Liver (tissue), 9 donors: Measurements from ENCODE around the gene DIP2C. TPM values are rescaled to one million over a fixed set of nuclear protein-coding genes. Genes with fewer than 3 reads are reported as not detected.

ENCODE experiments used
- DNase-seq: peaks from one replicate; pipeline ENCODE4 v3.0.0-alpha.2; 2017; ENCODE audit warnings: low spot score
- H3K27ac ChIP-seq, 2 donors: one replicate each; pipeline ENCODE4 v1.7.0; 2013; ENCODE audit warnings: inconsistent platforms in 2 of 2, low read length in 2 of 2, control low read depth in 1 of 2, low read depth in 1 of 2, mild to moderate bottlenecking in 1 of 2
- H3K27me3 ChIP-seq, 4 donors: one replicate each; pipeline versions ENCODE4 v1.6.1 to v1.7.0; 2013; ENCODE audit warnings: low read length in 3 of 4, inconsistent platforms in 1 of 4, mild to moderate bottlenecking in 1 of 4, moderate library complexity in 1 of 4; ENCODE audit not compliant: control insufficient read depth in 4 of 4, insufficient read depth in 4 of 4
- H3K36me3 ChIP-seq, 4 donors: one replicate each; pipeline versions ENCODE4 v1.6.1 to v1.7.0; 2013; ENCODE audit warnings: low read length in 3 of 4, mild to moderate bottlenecking in 3 of 4, low read depth in 1 of 4, moderate library complexity in 1 of 4; ENCODE audit not compliant: control insufficient read depth in 4 of 4, insufficient read depth in 3 of 4
- H3K4me1 ChIP-seq, 4 donors: one replicate each; pipeline versions ENCODE4 v1.6.1 to v1.7.0; 2013; ENCODE audit warnings: low read length in 3 of 4, mild to moderate bottlenecking in 3 of 4, moderate library complexity in 1 of 4; ENCODE audit not compliant: control insufficient read depth in 4 of 4, insufficient read depth in 4 of 4
- H3K4me3 ChIP-seq, 3 donors: one replicate each; pipeline versions ENCODE4 v1.6.1 to v1.7.0; 2013; ENCODE audit warnings: low read length in 3 of 3, control low read depth in 1 of 3, low read depth in 1 of 3, mild to moderate bottlenecking in 1 of 3
- H3K9ac ChIP-seq, 2 donors: one replicate each; pipeline ENCODE4 v1.7.0; 2013; ENCODE audit warnings: low read length in 2 of 2, mild to moderate bottlenecking in 2 of 2, moderate library complexity in 2 of 2, control low read depth in 1 of 2, low read depth in 1 of 2
- H3K9me3 ChIP-seq, 4 donors: one replicate each; pipeline versions ENCODE4 v1.6.1 to v1.7.0; 2013; ENCODE audit warnings: low read length in 3 of 4; ENCODE audit not compliant: control insufficient read depth in 4 of 4
- ATF3 ChIP-seq: IDR thresholded peaks from 2 replicates; pipeline ENCODE4 v1.6.1; 2016; ENCODE audit warnings: antibody characterized with exemption
- EGR1 ChIP-seq, 2 donors: IDR thresholded peaks; 2 replicates each; pipeline ENCODE4 v1.6.1; 2016 to 2018; ENCODE audit warnings: antibody characterized with exemption in 2 of 2, low read depth in 2 of 2
- FOXA1 ChIP-seq: IDR thresholded peaks from 2 replicates; pipeline ENCODE4 v1.6.1; 2016; ENCODE audit warnings: antibody characterized with exemption
- FOXA2 ChIP-seq: IDR thresholded peaks from 2 replicates; pipeline ENCODE4 v1.6.1; 2016; ENCODE audit warnings: antibody characterized with exemption
- GABPA ChIP-seq, 2 donors: IDR thresholded peaks in 1 of 2; conservative IDR thresholded peaks in 1 of 2; 2 replicates each; pipeline ENCODE4 v1.6.1; 2016; ENCODE audit warnings: antibody characterized with exemption in 2 of 2, mild to moderate bottlenecking in 1 of 2, moderate library complexity in 1 of 2
- HNF4A ChIP-seq, 2 donors: conservative IDR thresholded peaks; 2 replicates each; pipeline ENCODE4 v1.6.1; 2016; ENCODE audit warnings: antibody characterized with exemption in 2 of 2, mild to moderate bottlenecking in 2 of 2
- HNF4G ChIP-seq: IDR thresholded peaks from 2 replicates; pipeline ENCODE4 v1.6.1; 2016; ENCODE audit warnings: antibody characterized with exemption
- JUND ChIP-seq, 2 donors: IDR thresholded peaks; 2 replicates each; pipeline ENCODE4 v1.6.1; 2016; ENCODE audit warnings: antibody characterized with exemption in 2 of 2
- NR2F2 ChIP-seq: IDR thresholded peaks from 2 replicates; pipeline ENCODE4 v1.6.1; 2016; ENCODE audit warnings: antibody characterized with exemption
- RAD21 ChIP-seq, 2 donors: IDR thresholded peaks; 2 replicates each; pipeline ENCODE4 v1.6.1; 2016; ENCODE audit warnings: antibody characterized with exemption in 2 of 2, mild to moderate bottlenecking in 2 of 2
- RXRA ChIP-seq, 2 donors: IDR thresholded peaks; 2 replicates each; pipeline ENCODE4 v1.6.1; 2017 to 2018; ENCODE audit warnings: antibody characterized with exemption in 2 of 2, mild to moderate bottlenecking in 1 of 2
- SP1 ChIP-seq: IDR thresholded peaks from 2 replicates; pipeline ENCODE4 v1.6.1; 2018; ENCODE audit warnings: antibody characterized with exemption, mild to moderate bottlenecking
- TAF1 ChIP-seq: conservative IDR thresholded peaks from 2 replicates; pipeline ENCODE4 v1.6.1; 2016; ENCODE audit warnings: antibody characterized with exemption, mild to moderate bottlenecking
- YY1 ChIP-seq: IDR thresholded peaks from 2 replicates; pipeline ENCODE4 v1.6.1; 2016; ENCODE audit warnings: antibody characterized with exemption, mild to moderate bottlenecking
- WGBS: extraction: QIAGEN DNeasy Blood & Tissue Kit; methylation state at CpG from one replicate; pipeline ENCODE4 v1.1.7; 2013; 5-methylcytosine and 5-hydroxymethylcytosine counted together
- polyA plus RNA-seq, 2 donors: library from polyadenylated mRNA; stranded (reverse) in 1 of 2; unstranded in 1 of 2; fragments of 200-250 nt in 1 of 2; fragments of >200 nt in 1 of 2; fragmentation: Nextera tagmentation in 1 of 2; extraction: Ambion mirVana in 1 of 2; gene quantifications; one replicate each; pipeline versions ENCODE4 v1.2.1 to v1.2.3, GENCODE V29; 2013 to 2015
- total RNA-seq, 2 donors: library from RNA; depleted of rRNA; stranded (reverse); fragments of >200 nt; gene quantifications; one replicate each; pipeline ENCODE4 v1.2.3, GENCODE V29; 2014
- TF ChIP-seq, protein P1 (sequence below): IDR thresholded peaks from 2 replicates; pipeline ENCODE4 v1.6.1; 2016; ENCODE audit warnings: antibody characterized with exemption
- TF ChIP-seq, protein P2 (sequence below): fragments of 150-350 bp; IDR thresholded peaks from 2 replicates; pipeline ENCODE4 v1.5.1; 2017; ENCODE audit warnings: improper control_type of control experiment, low read depth, low read length; ENCODE audit not compliant: missing input control
- TF ChIP-seq, protein P3 (sequence below): IDR thresholded peaks from 2 replicates; pipeline ENCODE4 v1.6.1; 2016; ENCODE audit warnings: antibody characterized with exemption
- TF ChIP-seq, protein P4 (sequence below): IDR thresholded peaks from 2 replicates; pipeline ENCODE4 v1.6.1; 2016; ENCODE audit warnings: antibody characterized with exemption, mild to moderate bottlenecking
- donor health status: healthy.
- donor health status: healthy.
- donor health status: healthy.
- donor health status: healthy.
- donor health status: healthy.

Gene DIP2C
- total and polyA plus RNA-seq, 4 donors: 4.2 to 12.2 (median 5.7) TPM

- WGBS: 92% methylated on average over 22 of the region's 22 CpGs
- Histone ChIP-seq H3K36me3 (no peaks in the 10 kb centered on the region), H3K9ac (no peak overlapping the region), H3K4me1 (peaks cover 0 to 4% (median 2%) of the 10 kb centered on the region in 4 donors), H3K9me3 (no peaks in the 10 kb centered on the region), H3K4me3 (no peak overlapping the region), H3K27ac (no peak overlapping the region), H3K27me3 (no peaks in the 10 kb centered on the region)
- no peak for DNase-seq
- TF ChIP-seq YY1: no peak
- no peak for TF ChIP-seq FOXA1
- TF ChIP-seq NR2F2: no peak
- TF ChIP-seq FOXA2: no peak
- TF ChIP-seq ATF3: no peak
Measured at GRCh38 chr10:677750-678661, 11.5 kb downstream of the DIP2C start.

DNA sequence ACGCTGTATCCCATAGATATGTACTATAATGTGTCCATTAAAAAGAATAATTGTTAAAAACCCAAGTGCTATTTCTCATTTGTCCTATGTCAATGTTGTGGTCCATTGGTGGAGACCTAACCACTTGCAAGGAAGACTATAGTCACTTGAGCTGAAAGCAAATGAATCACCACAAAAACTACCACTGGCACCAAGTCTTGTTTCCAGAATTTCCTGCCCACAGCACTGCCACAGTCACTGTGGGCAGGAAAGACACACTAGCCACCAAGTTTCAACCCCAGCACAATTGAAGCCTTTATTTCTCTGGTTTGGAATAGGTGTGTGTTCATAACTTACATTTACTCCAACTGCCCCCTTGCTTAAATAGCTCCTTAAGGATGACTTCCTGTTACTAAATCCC, 12.4 kb downstream of the DIP2C start:
- no peaks in the 10 kb centered on the region for H3K27me3 ChIP-seq
- DNase-seq: no peak
- no peak overlapping the region for H3K27ac ChIP-seq
- WGBS: 99% methylated on average over 1 of the region's 1 CpG
- H3K4me3 ChIP-seq: no peak overlapping the region
- H3K36me3 ChIP-seq: no peaks in the 10 kb centered on the region
- H3K4me1 ChIP-seq: peaks cover 0 to 3% (median 1%) of the 10 kb centered on the region in 4 donors
- H3K9me3 ChIP-seq: no peaks in the 10 kb centered on the region
- H3K9ac ChIP-seq: no peak overlapping the region
- TF ChIP-seq, protein P1, sequence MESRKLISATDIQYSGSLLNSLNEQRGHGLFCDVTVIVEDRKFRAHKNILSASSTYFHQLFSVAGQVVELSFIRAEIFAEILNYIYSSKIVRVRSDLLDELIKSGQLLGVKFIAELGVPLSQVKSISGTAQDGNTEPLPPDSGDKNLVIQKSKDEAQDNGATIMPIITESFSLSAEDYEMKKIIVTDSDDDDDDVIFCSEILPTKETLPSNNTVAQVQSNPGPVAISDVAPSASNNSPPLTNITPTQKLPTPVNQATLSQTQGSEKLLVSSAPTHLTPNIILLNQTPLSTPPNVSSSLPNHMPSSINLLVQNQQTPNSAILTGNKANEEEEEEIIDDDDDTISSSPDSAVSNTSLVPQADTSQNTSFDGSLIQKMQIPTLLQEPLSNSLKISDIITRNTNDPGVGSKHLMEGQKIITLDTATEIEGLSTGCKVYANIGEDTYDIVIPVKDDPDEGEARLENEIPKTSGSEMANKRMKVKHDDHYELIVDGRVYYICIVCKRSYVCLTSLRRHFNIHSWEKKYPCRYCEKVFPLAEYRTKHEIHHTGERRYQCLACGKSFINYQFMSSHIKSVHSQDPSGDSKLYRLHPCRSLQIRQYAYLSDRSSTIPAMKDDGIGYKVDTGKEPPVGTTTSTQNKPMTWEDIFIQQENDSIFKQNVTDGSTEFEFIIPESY: no peak
- TF ChIP-seq GABPA (IDR thresholded peaks at IDR 0.05 in 1 of 2, conservative IDR thresholded peaks at IDR 0.05 in 1 of 2) (no peak), YY1 (no peak), EGR1 (IDR thresholded peaks at IDR 0.05; ENCODE audit: low read depth in 2 of 2) (no peak), FOXA2 (no peak), TAF1 (no peak), RXRA (IDR thresholded peaks at IDR 0.05) (no peak), HNF4G (no peak), FOXA1 (no peak), NR2F2 (no peak), ATF3 (no peak), JUND (IDR thresholded peaks at IDR 0.05) (no peak), RAD21 (IDR thresholded peaks at IDR 0.05) (no peak), HNF4A (conservative IDR thresholded peaks at IDR 0.05) (no peak), SP1 (no peak)
- TF ChIP-seq, protein P2, sequence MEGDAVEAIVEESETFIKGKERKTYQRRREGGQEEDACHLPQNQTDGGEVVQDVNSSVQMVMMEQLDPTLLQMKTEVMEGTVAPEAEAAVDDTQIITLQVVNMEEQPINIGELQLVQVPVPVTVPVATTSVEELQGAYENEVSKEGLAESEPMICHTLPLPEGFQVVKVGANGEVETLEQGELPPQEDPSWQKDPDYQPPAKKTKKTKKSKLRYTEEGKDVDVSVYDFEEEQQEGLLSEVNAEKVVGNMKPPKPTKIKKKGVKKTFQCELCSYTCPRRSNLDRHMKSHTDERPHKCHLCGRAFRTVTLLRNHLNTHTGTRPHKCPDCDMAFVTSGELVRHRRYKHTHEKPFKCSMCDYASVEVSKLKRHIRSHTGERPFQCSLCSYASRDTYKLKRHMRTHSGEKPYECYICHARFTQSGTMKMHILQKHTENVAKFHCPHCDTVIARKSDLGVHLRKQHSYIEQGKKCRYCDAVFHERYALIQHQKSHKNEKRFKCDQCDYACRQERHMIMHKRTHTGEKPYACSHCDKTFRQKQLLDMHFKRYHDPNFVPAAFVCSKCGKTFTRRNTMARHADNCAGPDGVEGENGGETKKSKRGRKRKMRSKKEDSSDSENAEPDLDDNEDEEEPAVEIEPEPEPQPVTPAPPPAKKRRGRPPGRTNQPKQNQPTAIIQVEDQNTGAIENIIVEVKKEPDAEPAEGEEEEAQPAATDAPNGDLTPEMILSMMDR: no peak
- TF ChIP-seq, protein P3, sequence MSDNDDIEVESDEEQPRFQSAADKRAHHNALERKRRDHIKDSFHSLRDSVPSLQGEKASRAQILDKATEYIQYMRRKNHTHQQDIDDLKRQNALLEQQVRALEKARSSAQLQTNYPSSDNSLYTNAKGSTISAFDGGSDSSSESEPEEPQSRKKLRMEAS: no peak
- TF ChIP-seq, protein P4, sequence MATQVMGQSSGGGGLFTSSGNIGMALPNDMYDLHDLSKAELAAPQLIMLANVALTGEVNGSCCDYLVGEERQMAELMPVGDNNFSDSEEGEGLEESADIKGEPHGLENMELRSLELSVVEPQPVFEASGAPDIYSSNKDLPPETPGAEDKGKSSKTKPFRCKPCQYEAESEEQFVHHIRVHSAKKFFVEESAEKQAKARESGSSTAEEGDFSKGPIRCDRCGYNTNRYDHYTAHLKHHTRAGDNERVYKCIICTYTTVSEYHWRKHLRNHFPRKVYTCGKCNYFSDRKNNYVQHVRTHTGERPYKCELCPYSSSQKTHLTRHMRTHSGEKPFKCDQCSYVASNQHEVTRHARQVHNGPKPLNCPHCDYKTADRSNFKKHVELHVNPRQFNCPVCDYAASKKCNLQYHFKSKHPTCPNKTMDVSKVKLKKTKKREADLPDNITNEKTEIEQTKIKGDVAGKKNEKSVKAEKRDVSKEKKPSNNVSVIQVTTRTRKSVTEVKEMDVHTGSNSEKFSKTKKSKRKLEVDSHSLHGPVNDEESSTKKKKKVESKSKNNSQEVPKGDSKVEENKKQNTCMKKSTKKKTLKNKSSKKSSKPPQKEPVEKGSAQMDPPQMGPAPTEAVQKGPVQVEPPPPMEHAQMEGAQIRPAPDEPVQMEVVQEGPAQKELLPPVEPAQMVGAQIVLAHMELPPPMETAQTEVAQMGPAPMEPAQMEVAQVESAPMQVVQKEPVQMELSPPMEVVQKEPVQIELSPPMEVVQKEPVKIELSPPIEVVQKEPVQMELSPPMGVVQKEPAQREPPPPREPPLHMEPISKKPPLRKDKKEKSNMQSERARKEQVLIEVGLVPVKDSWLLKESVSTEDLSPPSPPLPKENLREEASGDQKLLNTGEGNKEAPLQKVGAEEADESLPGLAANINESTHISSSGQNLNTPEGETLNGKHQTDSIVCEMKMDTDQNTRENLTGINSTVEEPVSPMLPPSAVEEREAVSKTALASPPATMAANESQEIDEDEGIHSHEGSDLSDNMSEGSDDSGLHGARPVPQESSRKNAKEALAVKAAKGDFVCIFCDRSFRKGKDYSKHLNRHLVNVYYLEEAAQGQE: no peak
